HG03565 (cell line): ENCODE results near the gene OLFML1.
"Not testable (repeated sequence)": the region's sequence is repeated elsewhere in the genome, so short reads cannot be mapped to it uniquely, and the experiment has no call there.

Experiments
- ATAC-seq: cut with Tn5 transposase; IDR thresholded peaks from one replicate; pipeline ENCODE4 v1.9.1; 2021; ENCODE audit warnings: mild to moderate bottlenecking, moderate library complexity; ENCODE audit not compliant: unreplicated experiment

OLFML1 gene

GRCh38 chr11:7511401-7511800 lies 26.1 kb downstream of the OLFML1 start:
- no peak for ATAC-seq

DNA sequence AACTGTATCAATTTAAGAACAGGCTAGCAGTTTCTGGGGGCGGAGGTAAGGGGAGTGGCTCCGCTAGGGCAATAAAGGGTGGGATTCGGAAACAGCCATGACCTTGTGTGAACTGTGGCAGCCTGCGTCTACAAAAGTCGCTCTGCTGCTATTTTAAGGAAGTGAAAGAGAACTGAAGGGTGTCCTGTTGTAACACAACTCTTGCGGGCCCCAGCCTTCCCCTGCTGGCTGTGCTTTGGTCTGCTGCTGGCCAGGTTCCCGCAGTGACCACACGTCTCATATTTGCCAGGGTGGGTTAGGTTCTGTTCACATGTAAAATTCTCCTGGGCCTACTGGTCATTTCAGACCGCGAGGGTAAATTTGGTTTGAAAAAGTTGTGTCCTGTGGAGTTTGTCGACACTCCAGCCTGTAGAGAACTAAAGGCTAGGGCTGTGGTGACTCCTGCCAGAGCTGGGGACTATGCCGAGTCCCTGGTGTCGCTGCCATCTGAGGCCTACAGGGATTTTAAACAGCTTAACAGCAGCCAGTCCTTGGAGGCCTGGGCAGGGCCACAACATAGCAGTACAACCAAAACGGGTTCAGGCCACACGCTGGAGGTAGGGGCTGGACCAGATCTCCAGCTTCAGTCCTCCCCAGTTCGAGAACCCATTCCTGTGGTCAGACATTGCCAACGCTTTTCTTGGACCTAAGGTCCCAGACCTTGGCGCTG lies 27.4 kb downstream of the OLFML1 start:
- peak; percentile 71 for ATAC-seq

GRCh38 chr11:7513234-7514098 lies 28.2 kb downstream of the OLFML1 start, which contains the start of gene PPFIBP2:
PPFIBP2 (plus strand) TSS chr11:7513999; CDS start chr11:7549476, 35,477 bp downstream.
- ATAC-seq = peak; percentile 38

- ATAC-seq = no peak
Observed at GRCh38 chr11:7514099-7514591, 28.8 kb downstream of the OLFML1 start.

DNA sequence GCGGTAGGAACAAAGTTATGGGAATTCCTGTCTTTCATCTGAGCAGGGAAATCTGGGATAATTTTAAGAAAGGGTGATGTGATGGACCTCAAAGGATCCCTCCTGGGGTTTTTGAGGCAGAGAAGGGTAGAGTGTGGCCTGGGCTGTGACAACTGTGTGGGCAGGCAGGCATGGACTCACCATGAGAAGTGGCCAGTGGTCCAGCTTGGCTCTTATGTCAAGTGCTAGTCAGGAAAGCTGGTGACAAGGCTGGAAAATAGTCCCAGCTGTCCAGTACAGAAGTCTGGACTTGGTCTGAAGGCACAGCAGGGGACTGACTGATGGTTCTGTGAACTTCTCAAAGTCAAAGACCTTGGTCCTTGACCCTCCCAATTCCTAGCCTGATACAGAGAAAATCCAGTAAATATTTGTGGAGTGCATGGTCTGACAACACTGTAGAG lies 30.2 kb downstream of the OLFML1 start:
- ATAC-seq = no peak

DNA sequence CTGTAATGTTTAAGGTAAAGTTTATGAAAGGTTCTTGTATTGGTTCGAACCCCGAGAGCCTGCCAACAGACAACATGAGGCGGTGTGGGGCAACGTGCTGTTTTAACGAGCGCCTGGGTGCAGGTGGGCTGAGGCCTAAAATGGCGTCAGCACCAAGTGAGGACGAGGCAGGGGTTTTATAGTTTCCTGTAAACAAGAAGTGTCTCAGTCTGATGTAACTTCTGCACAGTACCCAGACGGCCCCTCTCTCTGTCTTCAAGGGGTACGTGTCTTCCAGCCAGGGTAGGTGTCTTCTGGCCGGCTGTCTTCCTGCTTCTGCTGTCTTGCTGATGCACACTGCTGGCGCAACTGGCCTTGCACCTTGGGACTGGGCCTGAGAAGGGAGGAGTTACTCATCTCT lies 31.2 kb downstream of the OLFML1 start:
- no peak for ATAC-seq

GRCh38 chr11:7517743-7518142 lies 32.4 kb downstream of the OLFML1 start:
- not testable (repeated sequence) for ATAC-seq

GRCh38 chr11:7518811-7519562 lies 33.7 kb downstream of the OLFML1 start:
- ATAC-seq = no peak

DNA sequence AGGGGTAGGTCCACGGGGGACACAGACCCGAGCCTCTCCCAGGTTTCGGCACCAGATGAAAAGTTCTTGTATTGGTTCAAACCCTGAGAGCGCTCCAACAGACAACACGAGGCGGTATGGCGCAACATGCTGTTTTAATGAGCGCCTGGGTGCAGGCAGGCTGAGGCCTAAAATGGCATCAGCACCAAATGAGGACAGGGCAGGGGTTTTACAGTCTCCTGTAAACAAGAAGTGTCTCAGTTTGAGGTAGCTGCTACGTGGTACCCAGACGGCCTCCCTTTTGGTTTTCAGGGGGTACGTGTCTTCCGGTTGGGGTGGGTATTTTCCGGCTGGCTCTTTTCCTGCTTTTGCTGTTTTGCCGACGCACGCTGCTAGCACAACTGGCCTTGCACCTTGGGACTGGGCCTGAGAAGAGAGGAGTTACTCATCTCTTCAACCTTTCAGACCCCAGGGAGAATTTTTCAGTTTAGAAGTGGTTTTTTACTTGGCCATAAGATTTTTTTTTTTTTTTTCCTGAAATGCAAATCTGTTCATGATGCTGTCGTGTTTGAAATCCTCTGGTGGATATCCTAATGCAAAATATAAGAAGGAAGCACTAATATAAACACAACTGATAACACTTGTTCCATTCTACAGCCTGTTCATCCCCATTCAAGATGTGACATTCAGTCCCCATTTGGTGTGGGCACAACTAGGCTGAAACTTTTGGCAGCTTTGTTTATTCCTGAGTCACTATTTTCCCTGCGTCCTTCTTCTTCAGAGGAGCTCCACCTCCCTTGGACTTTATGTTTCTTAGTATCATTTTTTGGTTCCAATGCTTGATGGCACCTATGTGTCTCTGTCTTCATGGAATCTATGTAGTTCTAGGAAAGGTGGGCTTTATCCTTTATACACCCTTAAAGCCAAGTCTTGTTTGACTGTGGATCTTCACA lies 35.0 kb downstream of the OLFML1 start:
- peak; percentile 38 for ATAC-seq

GRCh38 chr11:7520981-7521487 lies 35.7 kb downstream of the OLFML1 start:
- ATAC-seq = peak; percentile 76

GRCh38 chr11:7522121-7522520 lies 36.8 kb downstream of the OLFML1 start:
- no peak for ATAC-seq

DNA sequence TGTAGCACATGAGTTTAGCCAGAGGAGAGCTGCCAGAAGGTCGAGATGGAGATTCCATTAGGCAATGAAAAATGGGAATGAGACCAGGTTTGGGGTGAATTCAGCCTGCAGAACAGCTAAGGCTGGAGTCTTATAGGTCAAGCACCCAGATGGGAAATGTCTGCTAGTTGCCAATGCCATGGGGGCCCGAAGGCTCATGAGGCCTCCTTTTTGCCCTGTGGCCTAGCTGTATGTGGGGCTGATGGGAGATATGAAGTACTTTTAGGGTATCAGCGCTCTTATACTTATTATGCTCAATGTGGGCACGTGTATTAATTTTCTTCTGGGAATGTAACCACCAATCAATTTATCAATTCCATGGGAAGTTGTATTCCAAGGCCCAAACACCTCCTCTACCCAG lies 37.2 kb downstream of the OLFML1 start:
- ATAC-seq = no peak

- no peak for ATAC-seq
Observed at GRCh38 chr11:7523416-7524210, 38.3 kb downstream of the OLFML1 start.

DNA sequence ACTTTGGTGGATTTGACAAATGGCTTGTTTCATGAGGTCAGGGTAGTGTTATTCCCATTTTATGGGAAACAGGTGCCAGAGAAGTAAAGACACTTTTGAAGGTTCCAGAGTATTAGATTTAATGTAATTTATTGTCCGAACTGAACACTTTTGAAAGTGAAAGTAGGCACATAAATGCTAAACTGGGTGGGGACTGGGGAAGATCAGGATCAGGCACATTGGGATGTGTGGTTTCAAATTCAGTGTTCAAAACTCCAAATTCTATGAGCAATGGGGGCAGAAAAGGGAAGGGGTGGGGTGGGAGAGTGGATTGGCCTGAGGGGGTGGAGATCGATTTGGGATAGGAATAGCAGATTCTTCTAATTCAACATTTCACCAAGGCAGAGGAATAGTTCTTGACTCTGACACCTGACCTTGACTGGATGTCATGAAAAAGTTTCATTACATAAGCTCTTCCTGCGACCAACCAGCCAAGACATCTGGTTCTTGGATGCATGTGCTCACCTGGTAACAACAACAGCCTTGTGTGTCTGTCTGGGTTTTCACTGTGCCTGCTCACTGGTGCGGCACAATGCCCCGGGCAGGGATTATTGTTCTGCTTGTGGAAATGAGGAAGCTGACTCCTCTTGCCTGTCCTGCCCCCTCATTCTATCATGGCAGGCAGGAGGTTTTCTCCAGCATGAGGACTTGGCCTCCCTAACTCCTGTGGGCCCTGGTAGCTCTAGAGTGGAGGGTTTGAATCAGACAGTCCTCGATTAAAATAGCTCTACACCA lies 39.3 kb downstream of the OLFML1 start:
- no peak for ATAC-seq

- no peak for ATAC-seq
Observed at GRCh38 chr11:7525424-7525823, 40.1 kb downstream of the OLFML1 start.

DNA sequence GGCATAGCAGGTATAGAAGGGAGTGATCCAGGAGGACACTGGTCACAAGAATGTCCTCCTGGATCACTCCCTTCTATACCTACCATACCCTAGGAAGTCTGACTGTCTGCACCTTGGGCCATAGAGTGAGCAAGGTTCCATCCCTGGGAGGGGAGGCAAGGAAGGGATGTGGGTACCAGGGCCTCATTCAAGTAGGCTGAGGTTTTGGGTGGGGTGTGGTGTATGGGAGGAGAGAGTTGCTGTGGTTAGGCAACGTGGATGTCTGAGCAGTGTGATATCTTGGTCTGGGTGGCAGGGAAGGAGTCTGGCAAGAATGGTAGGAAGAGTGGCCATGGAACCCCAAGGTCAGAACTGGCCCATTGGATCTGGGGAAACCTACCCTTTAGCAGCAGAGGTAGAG lies 41.7 kb downstream of the OLFML1 start:
- no peak for ATAC-seq

GRCh38 chr11:7528514-7529049 lies 43.3 kb downstream of the OLFML1 start:
- no peak for ATAC-seq
